HepG2 (cell line): ENCODE results near the gene COX4I1. TPM values are rescaled to one million over a fixed set of nuclear protein-coding genes. Genes with fewer than 3 reads are reported as not detected.

Experiments
- CENPT ChIP-seq: sonication (generic); formaldehyde crosslinking; IDR thresholded peaks from 2 replicates; pipeline ENCODE4 v1.8.0; 2022; ENCODE audit warnings: low read depth, mild to moderate bottlenecking, moderate library complexity, missing genetic modification reagents
- DPF2 ChIP-seq: sonication (generic); formaldehyde crosslinking; IDR thresholded peaks from 2 replicates; pipeline ENCODE4 v1.4.0; 2020; ENCODE audit warnings: mild to moderate bottlenecking, low read depth, missing genetic modification reagents, borderline replicate concordance
- DRAP1 ChIP-seq: IDR thresholded peaks from 2 replicates; pipeline ENCODE4 v1.6.1; 2016; ENCODE audit warnings: missing genetic modification reagents, missing compliant biosample characterization
- GPN1 ChIP-seq: sonication (generic); formaldehyde crosslinking; IDR thresholded peaks from 2 replicates; pipeline ENCODE4 v1.5.1; 2020; ENCODE audit warnings: missing genetic modification reagents, borderline replicate concordance
- HMGA1 ChIP-seq: sonication (generic); formaldehyde crosslinking; conservative IDR thresholded peaks from 2 replicates; pipeline ENCODE4 v1.4.0; 2020; ENCODE audit warnings: missing genetic modification reagents
- HNRNPL ChIP-seq: fragments of 200-400 bp; formaldehyde crosslinking; IDR thresholded peaks from 2 replicates; pipeline ENCODE4 v1.6.1; 2017; ENCODE audit warnings: mild to moderate bottlenecking, low read depth, low read length
- HOXA7 ChIP-seq: sonication (generic); formaldehyde crosslinking; IDR thresholded peaks from 2 replicates; pipeline ENCODE4 v1.8.1; 2022; ENCODE audit warnings: mild to moderate bottlenecking, missing genetic modification reagents, moderate library complexity
- NR3C1 ChIP-seq: sonication (generic); formaldehyde crosslinking; IDR thresholded peaks from 2 replicates; pipeline ENCODE4 v1.4.0; 2020; ENCODE audit warnings: missing genetic modification reagents
- PITX1 ChIP-seq: sonication (generic); formaldehyde crosslinking; IDR thresholded peaks from 2 replicates; pipeline ENCODE4 v1.5.1; 2020; ENCODE audit warnings: mild to moderate bottlenecking, missing genetic modification reagents
- PLSCR1 ChIP-seq: sonication (generic); formaldehyde crosslinking; IDR thresholded peaks from 2 replicates; pipeline ENCODE4 v1.5.0; 2020; ENCODE audit warnings: missing genetic modification reagents, mild to moderate bottlenecking, borderline replicate concordance
- SNAPC5 ChIP-seq: sonication (generic); formaldehyde crosslinking; IDR thresholded peaks from 2 replicates; pipeline ENCODE4 v1.8.1; 2023; ENCODE audit warnings: mild to moderate bottlenecking, missing genetic modification reagents, borderline replicate concordance
- ZNF235 ChIP-seq: sonication (generic); formaldehyde crosslinking; IDR thresholded peaks from 2 replicates; pipeline ENCODE4 v1.8.1; 2023; ENCODE audit warnings: mild to moderate bottlenecking, missing genetic modification reagents, borderline replicate concordance
- ZNF407 ChIP-seq: sonication (generic); formaldehyde crosslinking; IDR thresholded peaks from one replicate; pipeline ENCODE4 v1.5.1; 2020; ENCODE audit warnings: mild to moderate bottlenecking, missing genetic modification reagents; ENCODE audit errors: not compliant biosample characterization
- ZNF562 ChIP-seq: sonication (generic); formaldehyde crosslinking; IDR thresholded peaks from 2 replicates; pipeline ENCODE4 v1.8.0; 2022; ENCODE audit warnings: missing genetic modification reagents, borderline replicate concordance
- ZNF75D ChIP-seq: sonication (generic); formaldehyde crosslinking; IDR thresholded peaks from 2 replicates; pipeline ENCODE4 v1.8.1; 2023; ENCODE audit warnings: missing genetic modification reagents, mild to moderate bottlenecking, borderline replicate concordance
- ZNF841 ChIP-seq: sonication (generic); formaldehyde crosslinking; IDR thresholded peaks from 2 replicates; pipeline ENCODE4 v1.8.1; 2023; ENCODE audit warnings: missing genetic modification reagents, borderline replicate concordance
- ZSCAN22 ChIP-seq: sonication (generic); formaldehyde crosslinking; IDR thresholded peaks from 2 replicates; pipeline ENCODE4 v1.4.0; 2020; ENCODE audit warnings: mild to moderate bottlenecking, missing genetic modification reagents
- ZSCAN25 ChIP-seq: sonication (generic); formaldehyde crosslinking; IDR thresholded peaks from 2 replicates; pipeline ENCODE4 v1.8.0; 2022; ENCODE audit warnings: mild to moderate bottlenecking, missing genetic modification reagents
- ZZZ3 ChIP-seq: sonication (generic); formaldehyde crosslinking; IDR thresholded peaks from 2 replicates; pipeline ENCODE4 v1.4.0; 2020; ENCODE audit warnings: missing genetic modification reagents, mild to moderate bottlenecking, borderline replicate concordance
- polyA plus RNA-seq, 8 experiments: library from polyadenylated mRNA; depleted of rRNA in 3 of 8; stranded (reverse) in 7 of 8; unstranded in 1 of 8; fragments of >200 nt; fragmentation: Illumina TruSeq in 4 of 8; extraction: Trizol in 4 of 8; gene quantifications; 2 replicates each; pipeline versions ENCODE4 v1.2.1 to v1.2.3, GENCODE V29; 2011 to 2016; ENCODE audit warnings: low read depth in 4 of 8, missing spikeins in 1 of 8, mixed read lengths in 1 of 8; ENCODE audit not compliant: insufficient read depth in 1 of 8
- total RNA-seq, 5 experiments: library from RNA; depleted of rRNA; stranded (reverse); fragments of >200 nt; fragmentation: Illumina TruSeq; extraction: Trizol; gene quantifications; 2 replicates each; pipeline ENCODE4 v1.2.3, GENCODE V29; 2016; ENCODE audit warnings: low read depth in 1 of 5

COX4I1 gene
- total and polyA plus RNA-seq, 2 of the 13 experiments (the other 11 are each of a cell fraction or from before 2014, with no cell fraction given), result 658 to 902 TPM

GRCh38 chr16:85799497-85800320 lies at the start of gene COX4I1, which contains the start of gene EMC8 (continued):
- TF ChIP-seq ZNF407 (peak; percentile 93), GPN1 (CRISPR knock-in tag) (peak; percentile 18; the same call in 1 of the 2 replicates), DPF2 (CRISPR knock-in tag) (no peak), ZSCAN25 (CRISPR knock-in tag) (peak; percentile 77; the same call in 1 of the 2 replicates), ZNF841 (no peak), CENPT (CRISPR knock-in tag) (0 out of 2 replicates have a peak, but pooled peaks have one; percentile 31), NR3C1 (CRISPR knock-in tag) (no peak), PLSCR1 (CRISPR knock-in tag) (no peak), ZSCAN22 (CRISPR knock-in tag) (no peak), ZNF75D (peak; percentile 78; the same call in 1 of the 2 replicates), SNAPC5 (CRISPR knock-in tag) (no peak), HOXA7 (CRISPR knock-in tag) (no peak), HNRNPL (0 out of 2 replicates have a peak, but pooled peaks have one; percentile 14), ZNF562 (no peak), ZNF235 (CRISPR knock-in tag) (0 out of 2 replicates have a peak, but pooled peaks have one; percentile 9), HMGA1 (no peak), DRAP1 (peak; percentile 79), PITX1 (0 out of 2 replicates have a peak, but pooled peaks have one; percentile 15), ZZZ3 (CRISPR knock-in tag) (peak; percentile 74; the same call in 1 of the 2 replicates)
